ENCODE data around the gene AGO1.

The AGO1 gene

DNA sequence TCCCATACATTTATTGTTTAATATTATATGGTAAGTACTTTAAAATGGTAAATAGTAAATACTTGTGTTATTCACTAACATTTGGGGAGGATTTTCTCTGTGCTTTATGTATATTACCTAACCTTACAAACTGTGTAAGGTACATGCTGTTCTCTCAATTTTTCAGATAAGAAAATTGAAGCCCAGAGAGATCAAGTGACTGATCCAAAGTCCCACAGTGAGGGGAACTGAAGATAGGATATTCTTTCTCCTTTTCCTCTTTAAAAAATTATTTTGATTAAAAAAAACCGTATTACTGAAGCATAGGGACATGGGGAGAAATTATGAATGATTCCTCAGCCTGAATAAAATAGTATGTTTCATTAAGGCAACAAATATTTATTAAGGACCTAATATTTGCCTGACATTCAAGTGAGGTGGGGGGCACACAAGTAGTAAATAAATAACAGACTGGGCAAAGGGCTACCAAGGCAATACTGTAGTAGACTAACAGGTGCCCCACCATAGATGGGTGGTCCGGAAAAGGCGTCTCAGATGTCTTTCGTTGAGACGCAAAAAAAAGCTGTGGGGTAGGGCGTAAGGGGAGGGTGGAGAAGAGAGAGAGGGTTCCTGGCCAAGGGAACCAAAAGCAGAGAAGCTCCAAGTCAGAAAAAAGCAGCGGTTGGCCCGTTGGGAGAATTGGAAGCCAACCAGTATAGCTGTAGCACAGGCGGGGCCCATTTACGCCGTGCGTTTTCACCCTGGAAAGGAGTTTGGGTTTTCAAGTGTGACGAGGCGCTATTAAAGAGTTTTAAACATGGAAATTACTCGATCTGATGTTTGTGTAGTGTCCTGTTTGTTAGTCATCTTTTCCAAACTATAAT is 47.0 kb downstream of the AGO1 start:
- no peak for DNase-seq (ENCODE audit: low read depth)
- peak overlapping the region; percentile 88 for H3K4me3 ChIP-seq (ENCODE audit: low read depth, low read length)
- TF ChIP-seq CTCF (IDR thresholded peaks at IDR 0.05; ENCODE audit: low read depth, low read length, missing control alignments), result no peak

- H3K4me3 ChIP-seq (ENCODE audit: low read depth, low read length), result peak within 1 kb of the TSS; percentile 88
- no peak for TF ChIP-seq CTCF (IDR thresholded peaks at IDR 0.05; ENCODE audit: low read depth, low read length, missing control alignments)
- peak; percentile 75 for DNase-seq (ENCODE audit: low read depth)
Observed at GRCh38 chr1:35930593-35931445, 47.8 kb downstream of the AGO1 start, which contains the start of gene AGO3. Gene AGO3, plus strand, starts transcription at chr1:35931105. Its CDS starts 322 bp downstream, at chr1:35931427.

- no peak for DNase-seq (ENCODE audit: low read depth)
- peak overlapping the region; percentile 88 for H3K4me3 ChIP-seq (ENCODE audit: low read depth, low read length)
- no peak for TF ChIP-seq CTCF (IDR thresholded peaks at IDR 0.05; ENCODE audit: low read depth, low read length, missing control alignments)
Observed at GRCh38 chr1:35931446-35932157, 48.6 kb downstream of the AGO1 start.

GRCh38 chr1:35932158-35932636 is 49.2 kb downstream of the AGO1 start:
- H3K4me3 ChIP-seq (ENCODE audit: low read depth, low read length), result peak overlapping the region; percentile 88
- DNase-seq (ENCODE audit: low read depth), result no peak
- no peak for TF ChIP-seq CTCF (IDR thresholded peaks at IDR 0.05; ENCODE audit: low read depth, low read length, missing control alignments)

GRCh38 chr1:35932941-35933340 is 49.9 kb downstream of the AGO1 start:
- no peak for DNase-seq (ENCODE audit: low read depth)
- no peak overlapping the region for H3K4me3 ChIP-seq (ENCODE audit: low read depth, low read length)
- no peak for TF ChIP-seq CTCF (IDR thresholded peaks at IDR 0.05; ENCODE audit: low read depth, low read length, missing control alignments)

All from GM12864 (cell line).